Measurements from ENCODE around the gene CACNA2D3.
"Not testable (repeated sequence)": the region's sequence is repeated elsewhere in the genome, so short reads cannot be mapped to it uniquely, and the experiment has no call there.

Gene CACNA2D3

DNA sequence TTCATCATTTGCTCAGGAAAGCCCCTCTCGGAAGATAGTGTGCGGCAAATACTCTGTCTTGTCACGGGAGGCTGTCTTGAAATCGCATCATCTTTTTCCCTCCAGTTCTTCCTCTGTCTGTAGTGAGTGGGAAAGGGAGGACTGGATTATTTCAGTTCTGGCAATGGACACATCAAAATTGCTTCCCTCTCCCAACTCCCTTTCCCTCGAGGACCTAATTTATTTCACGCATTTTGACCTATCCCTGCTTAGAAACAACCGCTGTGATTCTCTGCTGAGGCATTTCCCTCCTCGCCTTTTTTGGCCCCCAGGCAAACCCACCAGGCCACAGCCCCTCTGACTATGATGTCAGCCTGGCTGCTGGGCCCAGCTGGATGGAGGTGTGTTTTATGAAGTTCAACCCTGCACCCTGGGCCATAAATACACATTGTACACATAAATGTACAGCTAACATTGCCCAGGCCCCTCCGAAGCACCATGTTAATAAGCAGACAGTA lies 944.2 kb downstream of the CACNA2D3 start:
- no peak for DNase-seq

DNA sequence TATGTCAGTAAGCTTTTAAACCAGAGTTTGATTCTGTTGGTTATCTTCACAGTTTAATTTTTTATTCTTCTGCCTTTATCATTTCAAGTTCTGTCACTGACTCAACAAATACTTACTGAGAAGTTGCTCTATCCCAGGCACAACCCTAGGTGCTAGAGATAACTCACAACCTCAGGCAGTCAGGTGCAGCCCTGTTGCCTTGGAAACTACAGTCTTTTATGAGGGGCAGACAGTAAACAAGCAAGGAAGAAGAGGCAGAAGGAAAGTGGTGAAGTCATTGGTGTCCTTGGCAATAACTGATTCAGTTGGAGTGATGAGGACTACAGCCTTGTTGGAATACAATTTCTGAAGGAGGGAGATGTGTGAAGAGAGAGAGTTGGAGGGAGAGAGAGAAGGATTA lies 947.6 kb downstream of the CACNA2D3 start:
- no peak for DNase-seq

DNA sequence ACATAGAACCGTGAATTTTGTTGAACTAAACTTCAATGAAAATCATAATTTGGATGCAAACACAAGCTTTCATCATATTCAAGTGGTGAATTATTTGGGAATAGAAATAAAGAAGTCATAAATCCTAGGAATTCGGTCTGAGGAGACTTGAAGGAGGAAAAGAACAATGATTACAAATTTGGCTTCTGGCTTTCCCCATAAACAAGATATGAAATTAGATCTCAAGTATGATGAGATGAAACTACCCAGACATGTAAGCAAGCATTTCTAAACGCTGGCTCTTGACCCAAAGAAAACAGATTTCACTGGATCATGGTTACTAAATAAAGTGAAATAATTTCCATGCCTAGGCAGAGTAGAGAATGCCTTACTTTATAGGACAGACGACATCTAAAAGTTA lies 952.4 kb downstream of the CACNA2D3 start:
- no peak for DNase-seq

DNA sequence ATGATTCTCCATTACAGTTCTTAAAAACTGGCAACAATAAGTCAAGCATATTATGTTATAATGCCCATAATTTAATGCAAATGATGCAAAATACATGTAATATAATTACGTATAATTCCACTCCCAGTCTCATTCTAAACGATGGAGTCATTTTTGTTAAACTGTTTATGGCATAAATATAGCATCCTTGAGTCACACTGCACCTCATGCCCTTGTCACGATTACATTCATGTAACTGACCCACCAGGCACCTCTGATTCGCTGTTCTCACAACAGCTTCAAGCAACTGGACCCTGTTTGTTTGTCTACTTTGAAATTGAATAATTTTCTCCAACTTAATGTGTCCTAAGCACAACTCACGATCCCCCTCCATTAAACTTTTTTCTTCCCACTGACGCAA lies 953.5 kb downstream of the CACNA2D3 start:
- no peak for DNase-seq

DNA sequence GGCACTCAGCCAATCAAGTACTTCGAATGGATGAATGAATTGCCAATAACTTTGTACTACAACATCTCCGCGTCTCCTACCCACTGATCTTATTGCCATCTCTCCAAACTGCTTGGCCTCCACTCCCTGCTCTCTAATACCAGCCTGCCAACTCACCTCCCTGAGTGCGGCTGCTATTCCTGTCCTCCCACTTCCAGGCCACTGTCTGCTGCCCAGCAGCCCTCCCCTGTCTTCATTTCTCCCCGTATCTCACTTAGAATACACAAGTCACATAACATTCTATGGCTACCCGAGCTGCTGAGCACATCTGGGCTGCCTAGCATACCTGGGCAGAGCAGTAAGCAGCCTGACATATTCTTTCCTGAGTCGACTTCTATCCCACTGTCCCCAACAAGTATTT lies 955.4 kb downstream of the CACNA2D3 start:
- DNase-seq = no peak

DNA sequence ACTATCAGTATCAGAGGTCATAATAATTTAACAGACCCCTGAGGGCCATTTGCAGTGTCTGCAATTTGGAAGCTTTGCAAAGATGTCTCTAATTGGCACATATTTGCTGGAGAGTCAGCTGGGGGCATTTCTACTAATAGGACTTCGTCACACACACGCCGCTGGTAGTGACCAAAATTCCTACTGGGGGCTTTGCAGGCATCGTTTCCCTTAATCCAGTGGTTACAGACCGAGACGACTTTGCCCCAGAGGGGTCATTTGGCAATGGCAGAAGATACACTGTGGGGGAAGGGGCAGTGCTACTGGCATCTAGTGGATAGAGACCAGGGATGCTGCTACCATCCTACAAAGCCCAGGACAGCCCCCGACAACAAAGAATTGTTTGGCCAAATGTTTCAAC lies 956.5 kb downstream of the CACNA2D3 start:
- DNase-seq = no peak

DNA sequence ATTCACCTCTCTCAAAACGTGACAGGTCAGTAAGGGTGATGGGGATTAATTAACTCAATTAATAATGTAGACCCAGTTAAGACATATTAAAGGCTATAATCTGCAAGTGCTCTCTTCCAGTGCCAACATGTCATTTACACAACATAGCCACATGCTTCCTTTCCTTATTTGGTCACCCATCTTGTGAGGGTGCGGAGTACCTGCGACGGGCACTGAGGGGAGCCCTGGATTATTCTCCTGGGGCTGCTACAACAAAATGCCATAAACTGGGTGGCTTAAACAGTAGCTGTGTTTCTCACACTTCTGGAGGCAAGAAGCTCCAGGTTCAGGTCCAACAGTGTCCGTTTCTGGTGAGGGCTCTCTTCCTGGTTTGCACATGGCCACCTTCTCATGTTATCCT lies 962.9 kb downstream of the CACNA2D3 start:
- DNase-seq = no peak

DNA sequence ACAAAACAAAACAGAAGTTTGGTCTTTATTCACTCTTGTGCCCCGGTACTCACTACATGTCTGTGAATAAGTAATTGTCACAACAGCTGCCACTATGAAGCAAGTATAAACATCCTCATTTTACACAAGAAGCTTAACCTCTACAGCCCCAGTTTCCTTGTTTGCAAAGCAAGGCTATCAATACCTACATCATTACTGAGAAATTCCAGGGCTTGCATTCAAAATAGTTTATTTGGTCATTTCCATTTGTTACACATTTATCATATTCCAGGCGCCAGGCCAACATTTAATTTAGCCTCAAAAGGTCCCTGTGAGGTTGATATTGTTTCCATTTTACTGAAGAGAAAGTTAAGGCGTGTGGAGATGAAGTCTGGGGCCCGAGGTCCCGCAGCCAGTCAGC lies 966.9 kb downstream of the CACNA2D3 start:
- no peak for DNase-seq

DNA sequence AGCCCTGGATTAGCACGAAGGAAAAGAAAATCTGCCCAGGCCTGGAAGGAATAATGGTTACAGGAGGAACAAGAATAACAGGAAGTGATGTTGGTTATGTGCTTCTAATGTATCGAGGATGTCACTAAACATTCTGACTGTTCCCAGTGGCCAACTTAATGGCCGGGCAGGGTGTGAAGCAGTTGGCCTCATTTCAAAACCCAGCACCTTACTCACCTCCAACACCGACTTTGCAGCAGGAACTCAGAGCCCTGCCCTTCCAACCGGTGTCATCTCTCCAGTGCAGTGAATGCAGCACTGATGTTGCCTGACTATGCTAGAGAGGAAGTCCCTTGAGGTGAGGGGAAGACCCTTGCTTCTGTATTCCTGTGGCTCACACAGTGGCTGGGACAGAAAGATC lies 967.9 kb downstream of the CACNA2D3 start:
- no peak for DNase-seq

DNA sequence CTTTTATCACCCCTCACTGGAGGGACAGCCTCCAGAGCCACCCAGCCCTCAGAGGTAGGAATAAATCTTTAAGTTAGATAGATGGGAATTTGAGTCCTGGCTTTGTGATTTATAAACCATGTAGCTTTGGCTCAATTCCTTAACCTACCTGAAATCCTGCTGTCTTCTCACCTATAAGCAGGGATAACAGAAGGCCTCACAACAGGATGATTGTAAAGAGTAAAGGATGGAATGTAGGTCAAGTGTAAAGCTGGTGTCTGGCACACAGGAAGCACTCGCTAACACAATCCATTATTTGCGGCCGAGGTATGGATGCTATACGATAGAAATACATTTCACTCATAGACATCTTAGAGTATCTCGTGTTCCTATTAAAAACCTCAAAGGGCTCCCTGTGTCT lies 968.4 kb downstream of the CACNA2D3 start:
- DNase-seq = no peak

DNA sequence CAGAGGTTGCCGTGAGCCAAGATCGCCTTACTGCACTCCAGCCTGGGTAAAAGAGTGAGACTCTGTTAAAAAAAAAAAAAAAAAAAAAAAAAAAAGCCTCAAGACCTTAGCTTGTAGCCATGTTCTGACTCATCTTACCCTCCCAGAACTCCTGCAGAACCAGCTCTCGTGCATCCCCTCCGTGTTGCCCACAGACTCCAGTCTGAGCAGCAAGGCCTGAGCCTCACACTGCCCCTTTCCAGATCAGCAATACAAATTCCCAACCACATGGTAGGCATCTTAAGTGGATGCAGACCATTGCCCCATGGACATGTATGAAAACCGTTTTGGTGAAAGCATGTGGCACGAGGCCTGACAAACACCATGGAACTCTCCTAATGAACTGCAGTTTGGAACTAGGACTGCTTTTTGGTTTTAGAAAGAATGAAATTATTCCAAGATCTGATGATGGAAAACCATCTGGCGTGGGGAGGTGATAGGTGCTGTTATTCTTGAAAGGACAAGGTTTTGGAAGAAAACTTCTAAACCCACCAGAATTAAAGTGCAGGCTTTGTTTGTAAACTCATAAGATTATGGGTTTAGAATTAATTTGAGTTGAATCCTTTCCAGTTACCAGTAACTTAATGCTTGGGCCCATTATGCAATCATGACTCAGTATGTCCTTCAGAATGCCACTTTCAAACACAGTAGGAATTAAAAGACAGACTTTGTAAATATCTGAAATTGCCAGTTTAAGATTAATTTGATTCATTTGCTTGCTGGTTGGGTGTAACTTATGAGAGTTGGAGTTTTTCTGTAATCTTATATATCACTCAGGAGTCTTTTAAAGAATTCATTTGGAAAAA lies 969.3 kb downstream of the CACNA2D3 start:
- DNase-seq = no peak

DNA sequence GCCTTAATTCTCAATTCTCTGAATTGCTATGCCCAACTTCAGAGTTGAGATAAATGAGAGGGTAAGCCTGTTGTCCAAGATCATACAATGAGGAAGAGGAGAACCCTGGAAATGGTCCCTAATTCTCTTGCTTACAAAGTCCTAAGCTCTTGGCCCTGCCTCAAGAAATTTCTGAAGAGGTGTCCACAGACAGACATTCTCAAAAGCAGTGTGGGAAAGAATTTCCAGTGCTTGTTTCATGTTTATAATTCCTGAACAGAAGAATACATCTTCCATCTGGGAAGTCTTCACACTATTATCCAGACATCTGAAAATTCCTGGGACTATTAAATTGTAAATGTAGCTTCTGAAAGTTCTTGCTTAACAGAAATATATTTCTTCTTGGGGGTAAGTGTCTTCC lies 972.3 kb downstream of the CACNA2D3 start:
- no peak for DNase-seq

DNA sequence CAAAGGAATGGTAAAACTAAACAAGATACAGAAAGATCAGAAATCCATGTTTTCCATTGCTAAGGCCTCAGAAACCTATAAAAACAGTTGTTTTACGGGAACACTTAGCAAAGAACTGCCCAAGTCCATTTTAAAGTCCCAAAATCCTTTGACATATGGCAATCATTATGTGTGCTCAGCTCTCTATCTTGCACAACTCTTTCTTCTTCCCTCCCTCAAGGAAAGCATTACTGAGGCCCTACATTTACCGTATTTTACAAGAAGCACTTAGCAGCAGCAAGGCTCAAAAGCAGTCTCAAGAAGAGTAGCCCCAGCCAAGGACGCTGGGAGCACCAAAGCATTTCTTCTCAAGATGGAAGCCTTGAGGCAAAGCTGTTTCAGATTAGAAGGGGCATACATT lies 975.1 kb downstream of the CACNA2D3 start:
- DNase-seq = no peak

DNA sequence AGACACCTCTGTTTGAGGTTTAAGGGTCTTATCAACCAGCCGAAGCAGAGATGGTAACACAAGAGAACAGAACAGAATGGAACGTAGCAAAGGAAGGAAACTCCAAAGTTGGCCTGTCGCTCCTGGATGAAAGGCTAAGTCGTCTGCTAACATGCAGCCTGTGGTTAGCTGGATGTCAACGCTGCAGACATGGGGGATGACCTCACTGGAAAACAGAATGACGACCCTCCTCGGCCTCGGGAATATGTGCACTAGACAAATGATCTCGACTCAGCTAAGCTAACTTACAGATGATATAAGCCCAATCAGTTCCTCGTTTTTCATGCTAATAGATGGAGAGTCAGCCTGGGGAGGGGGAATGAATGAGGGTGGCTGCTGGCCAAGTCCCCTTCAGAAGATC lies 983.3 kb downstream of the CACNA2D3 start:
- no peak for DNase-seq

DNA sequence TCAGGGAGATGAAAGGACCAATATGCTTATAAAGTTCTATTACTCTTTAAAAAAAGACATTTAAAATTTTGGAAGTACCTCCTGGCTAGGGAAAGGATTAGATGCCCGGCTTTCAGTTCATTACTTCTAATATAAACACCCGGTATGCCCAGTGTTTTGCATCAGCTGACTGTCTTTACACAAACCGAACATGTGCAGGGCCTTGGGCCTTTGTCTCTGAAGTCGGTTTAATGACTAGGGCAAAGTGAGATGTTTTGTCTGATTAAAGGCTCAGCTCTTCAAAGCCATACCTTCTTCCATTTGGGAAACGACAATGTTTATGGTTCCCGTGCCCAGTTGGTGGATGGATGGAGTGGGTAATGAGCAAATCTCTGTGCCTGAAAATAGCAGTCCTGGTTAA lies 984.8 kb downstream of the CACNA2D3 start:
- DNase-seq = no peak

DNA sequence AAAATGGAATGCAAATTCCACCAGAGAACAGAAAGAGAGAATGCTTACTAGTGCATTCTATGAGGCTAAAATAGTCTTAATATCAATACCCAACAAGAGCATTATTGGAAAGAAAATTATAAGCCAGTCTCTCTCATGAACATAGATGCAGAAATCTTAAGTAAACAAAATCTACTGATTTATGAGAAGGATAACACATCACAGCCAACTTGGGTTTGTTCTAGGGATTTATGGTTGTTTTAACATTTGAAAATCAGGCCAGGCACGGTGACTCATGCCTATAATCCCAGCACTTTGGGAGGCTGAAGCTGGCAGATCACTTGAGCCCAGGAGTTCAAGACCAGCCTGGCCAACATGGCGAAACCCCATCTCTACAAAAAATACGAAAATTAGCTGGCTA lies 989.6 kb downstream of the CACNA2D3 start:
- not testable (repeated sequence) for DNase-seq

DNA sequence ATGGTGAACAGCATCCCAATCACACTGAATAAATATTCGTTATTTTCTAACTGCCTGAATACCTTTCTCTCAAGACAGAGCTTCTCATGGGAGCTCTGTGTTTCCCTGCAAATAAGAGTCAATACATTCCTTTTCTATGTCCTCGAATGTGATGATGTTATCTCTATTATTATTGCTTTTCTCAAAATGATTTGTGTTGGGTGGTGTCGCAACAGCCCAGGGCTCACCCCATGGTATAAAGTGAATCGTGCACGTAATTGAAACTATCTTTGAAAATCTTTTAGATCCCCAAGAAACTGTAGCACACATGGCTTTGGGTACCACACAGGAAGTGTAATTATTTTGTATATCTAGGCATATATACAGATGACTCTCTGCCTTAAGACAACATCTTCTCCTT lies 996.1 kb downstream of the CACNA2D3 start:
- DNase-seq = no peak

DNA sequence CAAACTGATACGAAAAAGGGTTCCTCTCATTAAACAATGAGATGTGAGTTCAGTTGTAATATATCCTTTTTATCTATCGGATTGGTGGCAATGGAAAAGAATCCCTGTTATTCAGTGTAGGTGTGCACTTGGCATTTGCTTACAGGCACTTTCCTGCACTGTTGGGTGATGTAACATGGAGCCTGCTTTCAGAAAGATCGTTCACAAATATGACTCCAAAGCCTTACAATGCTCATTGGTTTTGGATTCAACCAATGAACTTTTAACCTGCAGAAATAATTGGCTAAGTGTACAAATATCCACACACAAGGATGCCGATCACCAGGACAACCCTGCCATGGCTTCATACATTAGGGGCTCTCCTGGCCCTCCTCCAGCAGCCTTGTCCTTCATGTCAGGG lies 996.9 kb downstream of the CACNA2D3 start:
- no peak for DNase-seq

DNA sequence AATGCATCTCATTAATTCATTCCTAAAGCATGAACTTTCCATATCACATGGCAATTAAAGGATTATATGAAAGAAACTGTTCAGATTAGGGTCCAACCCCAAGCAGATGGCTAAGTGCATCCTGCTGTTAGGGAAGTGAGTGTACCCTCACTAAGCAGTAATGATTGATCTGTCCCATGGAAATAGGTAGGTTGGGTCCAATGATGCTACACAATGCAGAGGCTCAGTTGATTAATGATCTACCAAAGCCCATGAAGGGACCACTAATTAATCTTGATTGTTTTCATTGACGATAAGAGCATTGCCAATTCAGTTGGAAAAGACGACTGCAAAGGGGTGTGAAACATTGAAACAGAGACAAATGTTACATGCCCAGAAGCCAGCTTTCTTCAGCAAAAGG lies 1000.0 kb downstream of the CACNA2D3 start:
- no peak for DNase-seq
